ENCODE data around the gene PHKB. TPM values are rescaled to one million over a fixed set of nuclear protein-coding genes. Genes with fewer than 3 reads are reported as not detected.
A peak's percentile ranks its signal among the peaks of the same experiment; 100 is the strongest.

The PHKB gene
- total and polyA plus RNA-seq, 2 of the 8 experiments (the other 6 are each of a cell fraction or from before 2014, with no cell fraction given): 18.6 to 38.3 TPM

DNA sequence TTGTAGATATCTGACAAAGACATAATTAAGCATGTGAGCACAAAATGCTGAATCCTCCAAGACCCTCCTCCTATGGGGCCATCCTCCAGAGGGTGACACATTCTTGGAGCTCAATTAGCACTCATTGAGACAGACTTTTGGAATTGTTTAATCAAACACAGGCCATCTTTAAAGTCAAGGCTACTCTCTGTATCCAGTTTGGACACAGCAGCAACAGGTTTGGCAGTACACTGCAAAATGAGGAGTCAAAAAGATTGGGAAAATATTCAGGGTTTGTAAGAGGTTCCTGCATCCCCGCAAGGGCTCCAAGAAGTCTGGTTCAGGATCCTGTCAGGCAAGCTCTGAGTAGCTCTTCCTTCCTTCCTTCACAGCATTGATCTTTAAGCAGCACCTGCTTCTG, 1.5 kb upstream of the PHKB start:
- H3K9ac ChIP-seq (replicated peaks in 1 of 4; ENCODE audit: extremely low read depth in 1 of 4, low read depth in 3 of 4, low read length in 3 of 4): no peak overlapping the region
- TF ChIP-seq TAF1 (IDR thresholded peaks at IDR 0.05; ENCODE audit: low read depth, low read length) (no peak), SP1 (IDR thresholded peaks at IDR 0.05; ENCODE audit: low read depth, low read length) (no peak)

More for the DNA sequence above, 1.5 kb upstream of the PHKB start:
- H2BK20ac ChIP-seq (ENCODE audit: low read length): no peak overlapping the region
- H2BK5ac ChIP-seq (ENCODE audit: low read depth, low read length): no peak overlapping the region; the same call in 1 of the 2 replicates
- no peak overlapping the region for H3K4ac ChIP-seq (replicated peaks; ENCODE audit: insufficient read length, low read depth, low read length)
- H4K91ac ChIP-seq (replicated peaks; ENCODE audit: insufficient read length, low read length): no peak overlapping the region
- FAIRE-seq: no peak
- no peak overlapping the region for H2BK120ac ChIP-seq (replicated peaks; ENCODE audit: low read depth, low read length)
- peaks cover 0 to 20% of the 10 kb centered on the region in 2 experiments; a peak in 3 of 4 replicates for H3K79me2 ChIP-seq (ENCODE audit: control insufficient read depth in 1 of 2, insufficient read depth in 2 of 2, low read length in 2 of 2)
- H3K9me3 ChIP-seq (ENCODE audit: insufficient read depth in 2 of 2, low read depth in 1 of 2, low read length in 1 of 2): no peaks in the 10 kb centered on the region
- H3K27me3 ChIP-seq (replicated peaks in 1 of 4; ENCODE audit: control insufficient read depth in 3 of 4, extremely low read depth in 1 of 4, insufficient read depth in 3 of 4, low read length in 3 of 4): no peaks in the 10 kb centered on the region
- DNase-seq (ENCODE audit: low read depth in 1 of 2, low spot score in 2 of 2): no peak
- 92% methylated on average over 1 of the region's 1 CpG; no CpG with 5 or more reads in 1 of the 2 experiments for WGBS, 2 experiments (ENCODE audit: extremely low coverage in 1 of 2, insufficient coverage in 1 of 2, insufficient read length in 1 of 2, insufficient replicate concordance in 2 of 2, low coverage in 1 of 2, low lambda C conversion rate in 2 of 2, missing lambda C conversion rate in 1 of 2)
- peak overlapping the region; percentile 93 to 97 for H3K4me2 ChIP-seq (ENCODE audit: insufficient read depth in 1 of 2, low read depth in 2 of 2, low read length in 2 of 2)
- H3K27ac ChIP-seq (ENCODE audit: low read depth, low read length): no peak overlapping the region
- no peak overlapping the region for H2BK12ac ChIP-seq (ENCODE audit: low read depth, low read length)
- H3K4me1 ChIP-seq (replicated peaks in 1 of 4; ENCODE audit: control insufficient read depth in 3 of 4, insufficient read depth in 4 of 4, low read length in 3 of 4): peaks cover 0 to 12% (median 6%) of the 10 kb centered on the region in 4 experiments; a peak in 3 of 7 replicates
- no peak overlapping the region for H3K18ac ChIP-seq (ENCODE audit: extremely low read depth, low read length)
- H2AK5ac ChIP-seq (ENCODE audit: low read depth, low read length): no peak overlapping the region
- 0 out of 2 replicates have a peak, but pooled peaks cover 3% of the 10 kb centered on the region for H3K79me1 ChIP-seq (ENCODE audit: low read depth, low read length)
- no peak overlapping the region for H3K23ac ChIP-seq (ENCODE audit: insufficient read length)
- peak overlapping the region in 3 of 4 experiments; percentile 91 to 94 (median 92); a peak in 5 of 8 replicates for H3K4me3 ChIP-seq (ENCODE audit: extremely low read depth in 1 of 4, insufficient read depth in 2 of 4, low read depth in 3 of 4, low read length in 4 of 4)
- no peak overlapping the region for H2BK15ac ChIP-seq (ENCODE audit: low read length)
- H4K20me1 ChIP-seq (replicated peaks in 1 of 2; ENCODE audit: control insufficient read depth in 1 of 2, insufficient read depth in 2 of 2, low read length in 2 of 2): no peaks in the 10 kb centered on the region
- no peak overlapping the region for H3K14ac ChIP-seq (ENCODE audit: insufficient read length)
- ChIA-PET CTCF (ENCODE audit: partially characterized antibody) (interaction anchor here (1.2 to 2.7 kb wide), 3 partner anchors 316 to 594 kb away, joined by 3 to 9 read pairs (median 5); partner anchors contain the start of gene NETO2), POLR2A (ENCODE audit: partially characterized antibody) (interaction anchor here (1.3 kb wide), 1 partner anchor 48 kb away, joined by 4 read pairs; no protein-coding TSS in a partner anchor)
- no peak overlapping the region for H3K56ac ChIP-seq (replicated peaks; ENCODE audit: insufficient read length, low read depth, low read length)
- peaks cover 0 to 4% (median 0%) of the 10 kb centered on the region in 4 experiments; a peak in 1 of 8 replicates for H3K36me3 ChIP-seq (ENCODE audit: control insufficient read depth in 2 of 4, insufficient read depth in 4 of 4, low read length in 3 of 4)
- no peak overlapping the region for H4K8ac ChIP-seq (ENCODE audit: extremely low read depth, insufficient read depth, low read length)
- peaks cover 9% of the 10 kb centered on the region; the same call in 1 of the 2 replicates for H3K23me2 ChIP-seq (ENCODE audit: low read depth, low read length)
- no peak overlapping the region for H2AFZ ChIP-seq (ENCODE audit: low read length)
- H4K5ac ChIP-seq (ENCODE audit: insufficient read length, low read depth, low read length): no peak overlapping the region

Measured in H1 (cell line).